GM04503 (cell line): ENCODE measurements around the gene HRAS.
"Not testable (repeated sequence)": the region's sequence is repeated elsewhere in the genome, so short reads cannot be mapped to it uniquely, and the experiment has no call there.

Source experiments
- DNase-seq: peaks from one replicate; pipeline ENCODE4 v3.0.0-alpha.2; 2012; ENCODE audit warnings: low read depth

Gene HRAS

DNA sequence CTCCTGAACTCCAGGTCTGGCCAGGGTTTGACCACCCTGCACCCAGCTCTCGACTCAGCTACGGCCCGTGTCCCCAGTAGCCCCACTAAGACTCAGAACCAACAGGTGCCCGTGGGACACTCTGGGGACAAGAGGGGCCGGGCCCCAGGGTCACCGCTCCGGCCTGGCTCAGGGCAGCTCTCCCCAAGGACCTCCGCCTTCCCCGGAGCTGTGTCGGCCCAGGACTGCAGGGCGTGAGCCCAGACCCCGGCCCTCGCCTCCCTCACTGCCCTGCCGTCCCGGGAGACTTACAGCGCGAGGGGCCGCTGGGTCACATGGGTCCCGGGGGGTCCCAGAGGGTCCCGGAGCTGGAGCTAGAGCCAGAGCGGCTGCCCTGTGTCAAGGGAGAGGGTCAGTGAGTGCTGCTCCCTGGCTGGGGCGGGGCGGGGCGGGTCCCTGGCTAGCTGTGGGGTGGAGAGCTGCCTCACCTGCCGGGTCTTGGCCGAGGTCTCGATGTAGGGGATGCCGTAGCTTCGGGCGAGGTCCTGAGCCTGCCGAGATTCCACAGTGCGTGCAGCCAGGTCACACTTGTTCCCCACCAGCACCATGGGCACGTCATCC is 2.3 kb downstream of the HRAS start:
- no peak for DNase-seq

DNA sequence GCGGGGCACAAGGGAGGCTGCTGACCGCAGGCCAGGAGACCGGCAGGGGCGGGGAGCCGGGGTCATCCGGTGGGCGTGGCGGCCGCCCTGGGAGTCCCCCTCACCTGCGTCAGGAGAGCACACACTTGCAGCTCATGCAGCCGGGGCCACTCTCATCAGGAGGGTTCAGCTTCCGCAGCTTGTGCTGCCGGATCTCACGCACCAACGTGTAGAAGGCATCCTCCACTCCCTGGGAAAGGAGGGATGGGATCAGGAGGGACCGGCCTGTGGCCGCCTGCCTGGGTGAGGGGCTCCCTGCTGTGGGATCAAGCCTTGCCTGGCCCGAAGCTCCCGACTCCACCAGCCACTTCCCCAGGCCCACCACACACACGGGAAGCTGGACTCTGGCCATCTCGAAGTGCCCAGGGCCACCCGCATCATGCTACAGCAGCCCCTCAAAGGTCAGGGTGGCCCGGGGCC is 2.8 kb downstream of the HRAS start:
- DNase-seq = no peak

DNA sequence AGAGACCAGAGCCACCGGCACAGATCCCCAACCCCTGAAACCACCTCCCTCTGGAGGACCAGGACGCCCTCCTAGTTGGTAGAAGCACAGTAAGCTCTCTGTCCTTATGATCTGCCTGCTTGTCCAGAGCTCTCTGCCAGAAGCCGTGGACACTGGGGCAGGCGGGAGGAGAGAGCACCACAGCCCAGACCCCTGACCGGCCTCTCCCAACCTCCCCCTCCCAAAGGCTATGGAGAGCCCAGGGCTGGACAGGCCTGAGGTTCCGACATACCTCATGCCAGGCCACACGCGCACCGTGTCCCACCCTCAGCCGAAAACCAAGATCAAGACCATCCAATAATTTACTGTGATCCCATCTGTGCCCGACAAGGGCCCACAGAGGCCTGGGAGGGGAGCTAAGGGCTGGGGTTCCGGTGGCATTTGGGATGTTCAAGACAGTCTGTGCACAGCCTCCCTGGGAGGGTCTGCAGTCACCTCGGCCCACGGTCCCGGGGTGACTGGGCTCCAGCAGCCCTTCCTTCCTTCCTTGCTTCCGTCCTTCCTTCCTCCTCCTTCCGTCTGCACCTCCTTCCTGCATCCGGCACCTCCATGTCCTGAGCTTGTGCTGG is 3.4 kb downstream of the HRAS start:
- DNase-seq = no peak

DNA sequence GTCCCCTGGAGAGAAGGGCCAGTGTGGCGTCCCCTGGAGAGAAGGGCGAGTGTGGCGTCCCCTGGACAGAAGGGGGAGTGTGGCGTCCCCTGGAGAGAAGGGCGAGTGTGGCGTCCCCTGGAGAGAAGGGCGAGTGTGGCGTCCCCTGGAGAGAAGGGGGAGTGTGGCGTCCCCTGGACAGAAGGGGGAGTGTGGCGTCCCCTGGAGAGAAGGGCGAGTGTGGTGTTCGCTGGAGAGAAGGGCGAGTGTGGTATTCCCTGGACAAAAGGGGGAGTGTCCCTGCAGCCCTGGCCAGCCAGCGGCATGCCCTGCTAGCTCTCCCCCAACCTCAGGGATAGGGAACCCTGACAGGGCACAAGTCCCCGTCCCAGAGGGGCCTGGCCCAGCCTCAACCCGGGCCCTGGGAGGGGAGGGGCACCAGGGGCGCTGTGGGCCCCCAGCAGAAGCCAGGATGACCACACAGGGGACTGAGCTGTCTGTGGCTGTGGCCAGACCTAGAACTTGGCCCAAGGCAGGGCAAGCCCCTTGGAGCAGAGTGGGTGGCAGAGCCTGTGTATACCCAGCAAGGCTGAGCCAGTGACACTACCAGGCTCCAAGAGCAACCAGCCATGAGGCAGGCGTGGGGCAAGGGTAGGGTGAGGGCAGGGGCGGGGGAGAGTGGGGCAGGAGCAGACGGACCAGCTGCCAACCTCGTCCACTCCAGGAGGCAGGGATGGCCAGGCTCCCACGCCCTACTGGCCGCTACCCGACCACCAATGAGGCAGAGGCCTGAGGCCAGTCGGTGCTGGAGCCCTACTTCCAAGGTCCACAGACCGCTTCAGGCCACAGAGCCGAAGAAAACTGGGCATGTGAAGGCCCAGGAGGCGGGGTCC is 4.2 kb downstream of the HRAS start:
- DNase-seq = no peak

DNA sequence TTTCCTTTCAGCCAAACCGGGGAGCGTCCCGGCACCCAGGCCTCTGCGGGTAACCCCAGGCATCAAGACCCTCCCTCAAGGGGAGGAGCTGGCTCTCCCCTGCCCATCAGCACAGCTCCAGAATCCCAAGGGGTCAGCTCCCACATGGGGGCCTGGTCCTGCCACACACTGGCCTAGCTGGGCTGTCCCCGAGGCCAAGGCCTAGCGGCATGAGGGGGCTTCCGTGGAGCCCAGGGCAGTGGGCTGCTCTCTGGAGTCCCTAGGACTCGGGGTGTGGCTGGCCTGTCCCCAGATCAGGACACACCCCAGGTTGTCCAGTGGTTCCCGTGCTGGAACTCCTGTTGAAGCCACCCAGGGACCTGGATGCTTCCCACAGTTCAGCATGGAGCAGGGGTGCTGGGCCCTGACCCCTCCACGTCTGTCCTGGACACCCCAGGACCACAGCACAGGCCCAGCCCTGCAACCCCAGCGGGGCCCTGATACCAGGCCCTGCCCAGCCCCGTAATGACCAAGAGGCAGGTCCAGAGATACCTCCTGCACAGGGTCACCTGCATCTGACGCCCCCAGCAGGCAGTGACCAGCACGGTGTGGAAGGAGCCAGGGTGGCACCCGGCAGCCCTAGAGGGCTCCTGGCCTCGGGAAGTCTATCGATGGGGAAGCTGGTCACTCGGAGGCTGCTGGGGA is 5.5 kb downstream of the HRAS start:
- DNase-seq = no peak

DNA sequence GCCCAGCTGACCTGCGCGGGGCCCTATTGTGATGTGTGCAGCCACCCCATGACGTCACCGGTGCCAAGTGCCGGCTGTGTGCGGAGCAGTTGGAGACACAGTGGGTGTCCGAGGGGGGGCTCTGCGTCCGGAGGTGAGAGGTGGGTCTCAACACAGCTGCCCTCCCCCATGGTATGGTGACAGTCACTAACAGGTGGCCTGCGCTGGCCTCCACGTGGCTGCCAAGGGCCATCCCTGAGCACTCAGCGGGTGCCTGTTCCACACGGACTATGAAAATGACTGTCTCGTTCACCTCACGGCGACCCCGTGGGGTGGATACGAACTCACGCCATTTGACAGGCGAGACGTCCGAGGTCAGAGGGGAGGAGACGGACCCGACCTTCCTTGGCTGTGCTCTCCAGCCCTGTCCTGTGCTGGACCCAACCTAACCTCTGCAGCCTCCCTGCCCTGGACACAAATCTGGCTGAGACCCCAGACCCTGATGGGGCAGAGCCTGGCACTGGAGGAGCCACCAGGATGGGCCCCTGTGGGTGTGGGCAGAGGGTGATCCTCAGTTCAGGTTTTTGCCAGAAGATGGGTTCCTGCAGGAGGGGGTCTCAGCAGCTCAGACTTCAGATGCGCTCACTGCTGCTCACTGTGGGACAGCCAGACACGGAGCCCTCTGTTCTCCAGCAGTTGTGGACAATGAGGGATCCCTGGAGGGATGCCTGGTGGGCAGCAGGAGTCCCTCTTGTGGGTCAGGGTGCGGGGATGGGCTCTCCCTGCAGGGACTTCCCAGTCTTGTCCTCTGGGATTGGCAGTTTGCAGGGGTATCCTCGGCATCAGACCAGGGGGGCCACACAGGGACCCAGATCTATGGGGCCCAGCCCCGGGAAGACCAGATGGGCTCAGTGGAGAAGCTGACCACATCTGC is 6.3 kb downstream of the HRAS start:
- no peak for DNase-seq

DNA sequence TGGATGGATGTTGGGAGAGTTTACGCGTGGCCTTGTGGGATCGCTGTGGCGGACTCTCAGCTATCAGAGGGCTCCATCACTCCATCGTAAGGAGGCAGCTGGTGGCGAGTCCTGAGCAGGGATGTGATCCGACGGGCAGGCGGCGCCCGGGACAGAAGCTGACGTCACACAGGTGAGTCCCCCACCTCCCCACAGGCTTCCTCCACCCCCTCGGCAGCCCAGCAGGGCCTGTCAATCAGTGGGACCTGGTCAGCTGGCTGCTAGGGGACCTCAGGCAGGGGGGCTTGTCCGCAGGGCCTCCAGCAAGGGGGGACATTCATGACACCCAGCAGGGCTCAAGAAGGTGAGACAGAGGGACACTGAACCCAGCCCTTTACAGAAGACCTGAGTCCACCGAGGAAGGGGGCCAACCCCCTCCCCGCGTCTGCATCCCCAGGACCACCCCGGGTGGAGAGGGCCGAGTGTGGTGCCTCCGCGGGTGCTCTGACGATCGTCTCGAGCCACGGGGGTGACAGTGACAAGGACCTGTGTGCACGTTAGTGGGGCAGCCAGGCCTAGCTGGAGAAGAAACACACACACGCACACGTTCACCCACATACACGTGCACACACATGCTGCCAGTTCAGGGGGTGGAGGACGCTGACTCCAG is 7.1 kb downstream of the HRAS start:
- no peak for DNase-seq

DNA sequence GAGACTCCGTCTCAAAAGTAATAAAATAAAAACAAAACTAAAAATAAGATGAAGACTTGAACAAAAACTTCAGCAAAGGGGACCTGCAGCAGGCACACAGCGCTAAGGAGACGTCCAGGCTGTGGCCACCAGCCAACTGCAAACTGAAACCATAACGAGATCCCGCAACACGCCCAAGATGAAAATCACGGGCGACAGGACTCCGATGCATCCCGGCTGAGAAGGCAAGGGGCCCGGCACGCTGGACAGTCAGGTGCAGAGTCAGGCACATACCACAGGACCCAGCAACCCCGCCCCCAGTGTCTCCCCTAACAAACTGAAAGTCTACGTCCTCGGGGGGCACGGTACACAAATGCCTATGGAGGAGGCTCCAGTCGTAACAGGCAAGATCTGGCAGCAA is 9.2 kb downstream of the HRAS start:
- no peak for DNase-seq

DNA sequence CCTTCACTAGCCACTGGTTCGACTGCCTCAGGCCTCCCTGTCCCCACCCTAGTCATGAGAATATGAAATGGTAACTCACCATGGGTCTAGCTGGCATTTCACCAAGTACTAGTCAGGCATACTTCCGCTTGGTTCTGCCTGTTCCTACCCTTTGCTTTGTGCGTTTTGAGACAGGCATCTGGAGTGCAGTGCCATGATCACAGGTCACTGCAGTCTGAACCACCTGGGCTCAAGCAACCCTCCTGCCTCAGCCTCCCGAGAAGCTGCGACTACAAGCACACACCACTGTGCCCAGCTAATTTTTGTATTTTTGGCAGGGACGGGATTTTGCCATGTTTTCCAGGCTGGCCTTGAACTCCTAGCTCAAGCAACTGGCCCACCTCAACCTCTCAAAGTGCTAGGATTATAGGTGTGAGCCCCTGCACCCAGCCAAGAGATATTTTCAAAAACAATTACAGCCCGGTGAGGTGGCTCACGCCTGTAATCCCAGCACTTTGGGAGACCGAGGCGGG is 14.1 kb downstream of the HRAS start:
- no peak for DNase-seq

DNA sequence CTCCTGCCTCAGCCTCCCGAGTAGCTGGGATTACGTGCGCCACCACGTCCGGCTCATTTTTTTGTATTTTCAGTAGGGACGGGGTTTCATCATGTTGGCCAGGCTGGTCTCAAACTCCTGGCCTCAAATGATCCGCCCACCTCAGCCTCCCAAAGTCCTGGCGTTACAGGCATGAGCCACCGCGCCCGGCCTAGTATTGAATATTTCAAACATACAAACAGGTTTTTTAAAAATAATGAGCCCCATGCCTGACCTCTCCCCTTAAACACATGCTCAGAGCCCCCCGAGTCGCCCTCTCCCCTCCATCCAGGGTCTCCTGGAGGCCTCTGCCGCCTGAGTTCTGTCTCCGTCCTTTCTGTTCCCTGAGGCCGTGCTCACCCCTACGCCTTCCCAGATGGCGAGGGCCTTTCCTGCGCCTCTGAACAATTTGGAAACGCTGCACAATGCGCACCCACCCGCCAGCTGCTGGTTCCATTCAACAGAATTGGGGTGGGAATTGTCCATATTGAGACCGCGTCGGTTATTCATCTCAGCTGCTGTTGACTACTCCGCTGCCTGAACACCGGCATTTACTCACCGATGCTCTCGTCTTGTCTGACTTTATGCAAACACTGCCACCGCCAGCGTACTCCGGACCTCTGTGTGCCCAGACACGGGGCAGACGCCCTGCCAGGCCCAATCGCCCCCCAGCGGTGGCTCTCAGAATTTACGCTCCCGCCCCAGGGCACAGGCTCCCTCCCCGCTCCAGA is 14.8 kb downstream of the HRAS start:
- DNase-seq = no peak

DNA sequence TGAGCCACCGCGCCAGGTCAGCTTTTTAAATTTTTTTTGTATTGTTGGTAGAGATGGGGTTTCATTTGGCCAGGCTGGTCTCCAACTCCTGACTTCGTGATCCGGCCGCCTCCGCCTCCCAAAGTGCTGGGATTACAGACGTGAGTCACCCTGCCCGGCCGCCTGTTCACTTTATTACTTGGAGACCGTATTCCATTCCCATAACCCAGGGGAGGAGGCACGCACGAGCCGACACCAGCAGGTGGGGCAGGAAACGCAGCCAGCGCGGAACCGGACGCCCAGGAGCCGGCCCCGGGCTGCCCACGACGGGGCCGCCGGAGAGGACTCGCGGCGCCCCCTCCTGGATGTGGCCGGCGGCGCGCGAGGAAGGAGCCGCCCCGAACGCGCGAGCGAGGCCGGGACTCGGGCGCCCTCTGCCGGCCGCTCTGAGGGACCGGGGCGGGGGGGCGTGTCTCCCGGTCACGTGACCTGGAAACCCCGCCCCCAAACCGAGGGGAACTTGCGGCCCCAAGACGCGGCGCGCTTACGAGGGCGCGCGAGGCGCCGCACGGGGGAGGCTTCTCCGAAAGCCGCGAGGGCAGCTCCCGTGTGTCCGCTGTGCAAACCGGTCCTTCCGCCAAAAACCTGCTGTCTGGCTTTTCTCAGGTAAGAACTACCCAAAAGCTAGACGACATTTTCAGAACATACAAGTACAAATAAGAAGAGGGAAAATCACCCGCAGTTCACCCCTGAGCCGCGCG is 16.7 kb downstream of the HRAS start:
- peak; percentile 89 for DNase-seq

DNA sequence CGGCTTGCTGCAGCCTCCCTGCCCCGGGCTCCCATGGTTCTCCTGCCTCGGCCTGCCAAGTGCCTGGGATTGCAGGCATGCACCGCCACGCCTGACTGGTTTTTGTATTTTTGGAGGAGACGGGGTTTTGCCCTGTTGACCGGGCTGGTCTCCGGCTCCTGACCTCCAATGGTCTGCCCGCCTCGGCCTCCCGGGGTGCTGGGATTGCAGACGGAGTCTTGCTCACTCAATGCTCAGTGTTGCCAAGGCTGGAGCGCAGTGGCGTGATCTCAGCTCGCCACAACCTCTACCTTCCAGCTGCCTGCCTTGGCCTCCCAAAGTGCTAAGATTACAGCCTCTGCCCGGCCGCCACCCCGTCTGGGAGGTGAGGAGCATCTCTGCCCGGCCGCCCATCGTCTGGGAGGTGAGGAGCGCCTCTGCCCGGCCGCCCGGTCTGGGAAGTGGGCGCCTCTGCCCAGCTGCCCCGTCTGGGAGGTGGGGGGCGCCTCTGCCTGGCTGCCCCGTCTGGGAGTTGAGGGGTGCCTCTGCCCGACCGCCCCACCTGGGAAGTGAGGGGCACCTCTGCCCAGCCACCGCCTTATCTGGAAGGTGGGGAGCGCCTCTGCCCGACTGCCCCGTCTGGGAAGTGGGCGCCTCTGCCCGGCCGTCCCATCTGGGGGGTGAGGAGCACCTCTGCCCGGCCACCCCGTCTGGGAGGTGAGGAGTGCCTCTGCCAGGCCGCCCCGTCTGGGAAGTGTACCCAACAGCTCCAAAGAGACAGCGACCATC is 18.3 kb downstream of the HRAS start:
- not testable (repeated sequence) for DNase-seq

DNA sequence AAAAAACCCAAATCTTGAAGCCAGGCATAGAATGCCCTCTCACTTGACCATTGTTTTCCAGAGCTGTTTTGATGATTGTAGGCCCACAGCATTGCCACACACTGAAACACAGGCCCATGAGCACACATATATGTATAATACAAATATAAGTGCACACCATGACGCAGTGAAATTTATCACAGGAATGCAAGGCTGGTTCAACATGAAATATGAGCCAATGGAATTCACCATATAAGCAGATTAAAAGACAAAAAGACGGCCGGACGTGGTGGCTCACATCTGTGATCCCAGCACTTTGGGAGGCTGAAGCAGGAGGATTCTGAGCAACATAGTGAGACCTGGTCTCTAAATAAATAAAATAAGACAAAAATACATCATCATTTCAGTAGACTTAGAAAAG is 19.0 kb downstream of the HRAS start:
- no peak for DNase-seq

DNA sequence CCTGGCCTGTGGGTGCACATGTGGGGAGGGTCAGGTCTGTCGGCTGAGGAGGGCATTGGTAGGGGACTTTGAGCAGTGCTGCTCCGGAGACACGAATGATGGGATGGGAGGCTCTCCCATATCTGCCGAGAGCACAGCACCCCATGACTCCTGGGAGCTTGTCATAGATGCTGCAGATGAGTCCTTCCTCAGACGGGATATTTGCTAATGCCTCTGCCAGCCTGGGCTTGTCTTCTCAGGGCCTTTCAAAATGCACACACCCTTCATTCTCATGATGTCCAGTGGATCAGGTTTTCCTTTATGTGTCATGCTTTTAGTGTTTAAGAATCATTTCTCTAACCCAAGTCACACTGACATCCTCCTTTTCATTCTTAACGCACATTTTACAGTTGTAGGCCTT is 20.2 kb downstream of the HRAS start:
- DNase-seq = no peak

DNA sequence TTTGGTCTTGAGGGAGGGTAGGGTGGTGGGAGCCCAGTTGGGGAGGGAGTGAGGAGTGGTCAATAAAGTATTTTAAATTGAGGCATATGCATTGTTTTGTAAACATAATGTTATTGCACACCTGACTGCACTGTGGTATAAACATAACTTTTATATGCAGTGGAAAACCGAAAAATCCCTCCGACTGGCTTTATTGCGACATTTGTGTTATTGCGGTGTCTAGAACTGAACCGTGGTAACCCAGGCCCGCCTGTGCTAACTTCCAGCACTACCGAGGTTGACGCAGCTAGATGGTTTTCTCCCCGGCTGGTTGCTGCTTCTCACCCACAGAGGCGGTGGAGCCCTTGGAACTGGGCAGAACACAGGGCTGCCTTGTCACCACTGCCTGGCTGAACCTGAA is 20.8 kb downstream of the HRAS start:
- no peak for DNase-seq

DNA sequence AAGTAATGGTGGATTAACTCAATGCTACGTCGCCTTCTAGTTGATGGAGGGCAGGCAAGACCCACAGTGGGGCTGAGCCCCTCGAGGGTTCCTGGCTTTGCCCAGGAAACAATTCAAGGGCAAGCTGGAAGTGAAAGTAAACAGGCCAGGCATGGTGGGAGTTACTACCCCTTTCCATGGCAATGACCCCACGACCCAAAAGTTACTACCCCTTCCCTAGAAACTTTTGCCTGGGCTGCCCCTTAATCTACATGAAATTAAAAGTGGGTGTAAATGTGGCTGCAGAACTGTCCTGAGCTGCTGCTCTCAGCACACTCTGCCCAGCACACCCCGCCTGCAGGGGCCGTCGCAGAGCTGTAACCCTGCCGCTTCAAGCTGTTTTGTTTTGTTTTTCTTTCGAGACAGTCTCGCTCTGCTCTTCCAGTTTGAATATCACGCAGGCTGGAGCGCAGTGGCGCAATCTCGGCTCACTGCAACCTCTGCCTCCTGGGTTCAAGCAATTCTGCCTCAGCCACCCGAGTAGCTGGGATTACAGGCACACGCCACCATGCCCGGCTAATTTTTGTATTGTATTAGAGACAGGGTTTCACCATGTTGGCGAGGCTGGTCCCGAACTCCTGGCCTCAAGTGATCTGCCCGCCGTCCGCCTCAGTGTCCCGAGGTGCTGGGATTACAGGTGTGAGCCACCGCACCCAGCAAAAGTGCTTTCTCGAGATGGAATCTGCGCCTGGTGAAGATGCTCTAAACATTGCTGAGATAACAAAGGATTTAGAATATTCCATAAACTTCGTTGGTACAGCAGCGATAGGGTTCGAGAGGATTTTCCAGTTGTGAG is 22.4 kb downstream of the HRAS start:
- DNase-seq = no peak

DNA sequence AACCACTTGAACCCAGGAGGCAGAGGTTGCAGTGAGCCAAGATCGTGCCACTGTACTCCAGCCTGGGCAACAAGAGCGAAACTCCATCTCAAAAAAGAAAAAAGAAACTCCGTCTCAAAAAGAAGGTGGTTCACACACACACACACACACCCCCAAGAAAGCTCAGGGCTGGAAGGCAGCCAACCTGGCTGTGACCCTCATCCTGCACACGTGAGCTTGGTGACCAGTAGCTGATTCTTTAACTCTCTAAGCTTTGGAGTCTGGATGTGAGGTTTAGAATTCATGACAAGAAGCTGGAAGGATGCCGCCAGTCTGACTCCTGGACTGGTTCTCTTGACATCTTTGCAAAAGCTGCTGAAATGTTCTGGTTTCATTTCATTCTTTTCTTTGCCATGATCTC is 26.4 kb downstream of the HRAS start:
- no peak for DNase-seq
